Activated CD4-positive, CD25-positive, alpha-beta regulatory T cell treated with anti-CD3 and anti-CD28 coated beads, Interleukin-2, amount 50 U/mL, for 16 hours (primary cell): ENCODE measurements around the gene PAGE1.
"Not testable (repeated sequence)": the region's sequence is repeated elsewhere in the genome, so short reads cannot be mapped to it uniquely, and the experiment has no call there.

Source experiments
- DNase-seq: peaks from one replicate; pipeline ENCODE4 v3.0.0-alpha.2; 2020; ENCODE audit warnings: low read depth, low spot score

The PAGE1 gene, protein sequence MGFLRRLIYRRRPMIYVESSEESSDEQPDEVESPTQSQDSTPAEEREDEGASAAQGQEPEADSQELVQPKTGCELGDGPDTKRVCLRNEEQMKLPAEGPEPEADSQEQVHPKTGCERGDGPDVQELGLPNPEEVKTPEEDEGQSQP

GRCh38 chrX:49695276-49696180 lies at the start of gene PAGE1:
PAGE1 (minus strand) TSS chrX:49695984; CDS start chrX:49694770, 1,214 bp downstream.
- DNase-seq: no peak

GRCh38 chrX:49741501-49741900 lies 45.7 kb upstream of the PAGE1 start:
- DNase-seq: not testable (repeated sequence)

DNA sequence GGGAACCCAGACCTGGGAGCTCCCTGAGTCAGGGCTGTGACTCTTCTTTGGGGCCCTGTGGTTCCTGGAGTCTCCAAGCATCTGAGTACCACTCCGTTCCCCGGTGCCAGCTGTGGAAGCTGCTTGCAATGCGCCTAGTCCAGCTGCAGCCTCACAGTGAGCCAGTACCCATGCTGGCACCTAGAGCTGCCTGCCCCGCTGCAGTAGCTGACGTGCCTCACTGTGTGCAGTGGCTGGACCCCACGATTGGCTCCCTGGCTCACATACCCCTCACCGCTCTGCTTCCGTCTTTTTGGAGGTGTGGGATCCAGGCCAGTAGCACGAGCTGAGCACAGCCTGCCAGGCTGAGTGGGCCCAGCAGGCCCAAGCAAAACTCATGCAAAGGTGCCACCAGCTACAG lies 32.1 kb upstream of the PAGE1 start:
- no peak for DNase-seq

GRCh38 chrX:49726966-49727365 lies 31.2 kb upstream of the PAGE1 start:
- no peak for DNase-seq

GRCh38 chrX:49725923-49726904 lies 30.4 kb upstream of the PAGE1 start:
- no peak for DNase-seq

DNA sequence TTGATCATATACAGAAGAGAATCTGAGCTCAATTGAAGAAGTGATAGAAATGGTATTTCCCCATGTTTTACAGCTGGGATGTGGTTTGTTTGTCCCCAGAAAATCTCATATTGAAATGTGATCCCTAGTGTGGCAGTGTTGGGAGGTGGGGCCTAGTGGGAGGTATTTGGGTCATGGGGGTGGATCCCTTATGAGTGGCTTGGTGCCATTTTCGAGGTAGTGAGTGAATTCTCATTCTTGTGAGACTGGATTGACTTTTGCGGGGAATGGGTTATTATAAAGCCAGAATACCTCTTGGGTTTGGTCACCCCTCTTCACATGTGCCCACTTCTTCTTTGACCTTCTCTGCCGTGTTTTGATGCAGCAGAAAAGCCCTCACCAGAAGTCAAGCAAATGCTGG lies 29.6 kb upstream of the PAGE1 start:
- no peak for DNase-seq

DNA sequence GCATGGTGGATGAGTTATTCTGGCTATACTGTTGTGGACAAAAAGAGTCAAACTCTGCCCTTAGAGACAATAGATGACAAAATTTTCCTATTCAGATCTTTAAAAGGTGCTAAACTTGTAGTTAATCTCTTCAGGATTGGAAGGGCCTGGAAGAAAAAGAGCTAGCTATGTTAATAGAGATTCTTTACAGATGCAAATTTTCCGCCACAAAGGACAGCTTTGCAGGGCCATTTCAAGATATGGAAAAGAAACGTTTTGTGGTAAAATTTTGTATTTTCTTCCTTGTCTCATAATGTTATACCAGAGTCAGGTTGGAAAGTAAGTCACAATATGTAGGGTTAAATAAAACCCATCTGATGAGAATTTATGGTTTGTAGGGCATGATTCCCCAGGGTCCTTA lies 24.3 kb upstream of the PAGE1 start:
- not testable (repeated sequence) for DNase-seq

DNA sequence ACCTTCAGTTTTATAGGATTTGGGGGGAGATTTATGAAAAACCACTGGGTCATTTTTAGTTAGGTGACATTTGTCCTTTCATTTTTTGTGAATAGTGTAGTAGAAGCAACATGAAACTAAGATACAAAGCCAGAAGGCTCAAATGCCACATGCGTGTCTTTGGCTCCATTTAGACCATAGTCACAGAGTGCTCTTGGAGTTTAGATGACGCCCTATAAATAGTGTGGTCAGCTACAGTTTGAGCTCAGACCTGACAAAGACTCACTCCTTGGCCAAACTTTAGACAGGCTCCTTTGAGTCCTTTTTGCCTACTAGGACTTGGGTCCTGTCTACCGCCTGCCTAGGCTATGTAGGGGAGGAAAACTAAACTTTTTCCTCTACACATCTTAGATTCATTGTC lies 16.8 kb upstream of the PAGE1 start:
- no peak for DNase-seq

DNA sequence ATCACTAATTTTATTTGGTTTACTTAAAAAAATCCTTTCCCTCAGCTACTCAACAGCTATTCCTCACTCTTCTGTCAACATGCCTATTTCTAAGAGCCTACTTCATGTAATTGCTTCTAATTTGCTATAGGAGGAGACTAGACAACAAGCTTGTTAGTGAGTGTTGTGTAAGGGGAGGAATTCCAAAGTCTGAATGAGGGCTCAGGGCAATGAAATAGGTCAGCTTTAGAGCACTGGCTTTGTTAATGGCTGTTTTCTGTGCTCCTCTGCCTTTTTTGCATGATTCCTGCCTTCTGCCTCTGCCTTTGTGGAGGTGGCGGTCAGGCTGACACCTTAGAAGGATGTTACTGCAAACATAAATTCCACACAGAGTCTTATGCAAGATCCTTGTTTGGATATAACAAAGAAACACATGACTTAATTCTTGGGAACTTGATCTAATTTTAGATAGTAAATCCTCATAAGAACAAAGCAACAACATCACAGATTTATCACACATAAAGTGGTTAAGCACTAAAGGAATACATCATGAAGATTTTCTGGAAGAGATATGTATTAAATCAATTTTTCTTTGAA lies 15.0 kb upstream of the PAGE1 start:
- DNase-seq: no peak

GRCh38 chrX:49704691-49705404 lies 9.1 kb upstream of the PAGE1 start:
- no peak for DNase-seq

- no peak for DNase-seq
These were observed 6.1 kb upstream of the PAGE1 start for GRCh38 chrX:49701933-49702332.

DNA sequence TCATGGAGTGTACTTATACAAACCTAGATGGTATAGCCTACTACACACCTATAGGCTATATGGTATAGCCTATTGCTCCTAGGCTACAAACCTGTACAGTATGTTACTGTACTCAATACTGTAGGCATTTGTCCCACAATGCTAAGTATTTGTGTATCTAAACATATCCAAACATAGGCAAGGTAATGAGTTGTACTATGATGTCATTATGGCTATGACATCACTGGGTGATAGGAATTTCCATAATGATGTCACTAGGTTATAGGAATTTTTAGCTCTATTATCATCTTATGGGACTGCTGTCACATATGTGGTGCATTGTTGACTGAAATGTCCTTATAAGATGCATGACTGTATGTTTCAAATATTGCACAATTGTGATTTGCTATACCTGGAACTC lies 5.5 kb upstream of the PAGE1 start:
- no peak for DNase-seq

- no peak for DNase-seq
These were observed 20.6 kb downstream of the PAGE1 start for GRCh38 chrX:49675075-49675719.

DNA sequence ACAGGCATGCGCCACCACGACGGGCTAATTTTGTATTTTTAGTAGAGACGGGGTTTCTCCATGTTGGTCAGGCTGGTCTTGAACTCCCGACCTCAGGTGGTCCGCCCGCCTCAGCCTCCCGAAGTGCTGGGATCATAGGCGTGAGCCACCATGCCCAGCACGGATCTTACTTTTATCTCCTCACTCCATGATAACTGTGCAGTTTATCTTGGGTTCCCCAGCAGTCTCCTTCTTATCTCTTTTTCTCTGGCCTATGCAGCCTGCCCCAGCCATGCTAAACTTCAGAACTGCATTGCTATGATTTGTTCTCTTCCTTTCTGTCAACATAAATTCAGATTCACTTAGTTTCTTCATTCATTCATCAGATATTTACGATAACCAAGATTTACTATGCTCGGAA lies 22.4 kb downstream of the PAGE1 start:
- no peak for DNase-seq

- no peak for DNase-seq
These were observed 31.0 kb downstream of the PAGE1 start for GRCh38 chrX:49664824-49665223.

DNA sequence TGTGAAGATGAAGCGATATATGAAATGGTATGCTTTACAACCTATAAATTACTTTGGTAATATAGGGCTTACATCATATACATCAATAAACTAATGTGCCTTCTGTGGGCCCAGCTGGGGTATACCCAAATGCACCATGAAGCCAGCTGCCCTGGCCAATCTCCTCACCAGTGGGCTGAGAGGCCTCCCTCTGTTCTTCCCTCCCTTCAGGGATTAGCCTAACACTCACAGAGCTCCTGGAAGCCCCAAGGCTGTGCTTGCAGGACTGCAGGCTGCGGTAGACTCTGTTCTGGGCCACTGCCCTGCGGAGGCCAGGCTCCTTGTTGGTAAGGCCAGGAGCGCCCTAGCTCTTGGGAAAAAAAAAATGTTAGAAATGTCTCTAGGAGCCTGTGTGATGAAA lies 33.9 kb downstream of the PAGE1 start:
- no peak for DNase-seq

- DNase-seq: no peak
These were observed 36.0 kb downstream of the PAGE1 start for GRCh38 chrX:49659771-49660170.

DNA sequence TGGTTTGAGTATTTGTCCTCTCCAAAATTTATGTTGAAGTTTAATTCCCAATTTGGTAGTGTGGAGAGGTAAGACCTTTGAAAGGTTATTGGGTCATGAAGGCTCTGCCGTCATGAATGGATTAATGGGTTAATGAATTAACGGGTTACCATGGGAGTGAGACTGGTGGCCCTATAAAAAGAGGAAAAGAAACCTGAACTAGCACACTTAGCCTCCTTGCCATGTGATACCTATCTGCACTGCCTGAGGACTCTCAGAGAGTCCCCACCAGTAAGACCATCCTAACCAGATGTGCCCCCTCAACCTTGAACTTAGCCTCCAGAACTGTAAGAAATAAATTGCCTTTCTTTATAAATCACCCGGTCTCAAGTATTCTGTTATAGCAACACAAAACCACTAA lies 39.3 kb downstream of the PAGE1 start:
- DNase-seq: no peak

- no peak for DNase-seq
These were observed 50.7 kb downstream of the PAGE1 start for GRCh38 chrX:49644991-49645637.
